Type B pancreatic cell (in vitro differentiated cells): Measurements from ENCODE around the gene KCNG2. TPM values are rescaled to one million over a fixed set of nuclear protein-coding genes. Genes with fewer than 3 reads are reported as not detected.

Experiments used
- DNase-seq: peaks from one replicate; pipeline ENCODE4 v3.0.0; 2021; ENCODE audit warnings: mixed read lengths; ENCODE audit not compliant: unreplicated experiment; ENCODE audit errors: extremely low spot score
- H3K27ac Mint-ChIP-seq: 2 replicates; pipeline ENCODE4 v1.8.0; 2021; ENCODE audit warnings: mild to moderate bottlenecking, mixed read lengths
- H3K27me3 Mint-ChIP-seq: 2 replicates; pipeline ENCODE4 v1.8.0; 2021; ENCODE audit warnings: mixed read lengths
- H3K36me3 Mint-ChIP-seq: 2 replicates; pipeline ENCODE4 v1.8.0; 2021; ENCODE audit warnings: mixed read lengths
- H3K4me1 Mint-ChIP-seq: one replicate; pipeline ENCODE4 v1.8.0; 2021; ENCODE audit warnings: mixed read lengths; ENCODE audit not compliant: unreplicated experiment
- H3K4me3 Mint-ChIP-seq: 2 replicates; pipeline ENCODE4 v1.8.0; 2021; ENCODE audit warnings: mild to moderate bottlenecking, mixed read lengths
- H3K9me3 Mint-ChIP-seq: 2 replicates; pipeline ENCODE4 v1.8.0; 2021; ENCODE audit warnings: mixed read lengths
- CTCF ChIP-seq: fragments of 200-600 bp; sonication (generic); conservative IDR thresholded peaks from 2 replicates; pipeline ENCODE4 v1.5.0; 2021; ENCODE audit warnings: antibody characterized with exemption, mild to moderate bottlenecking
- total RNA-seq: library from RNA; stranded (reverse); gene quantifications from 2 replicates; pipeline ENCODE4 v1.2.1, GENCODE V29; 2021; ENCODE audit warnings: low replicate concordance

The KCNG2 gene
- total RNA-seq, 1 donor from 2014 or later: 0.29 TPM

DNA sequence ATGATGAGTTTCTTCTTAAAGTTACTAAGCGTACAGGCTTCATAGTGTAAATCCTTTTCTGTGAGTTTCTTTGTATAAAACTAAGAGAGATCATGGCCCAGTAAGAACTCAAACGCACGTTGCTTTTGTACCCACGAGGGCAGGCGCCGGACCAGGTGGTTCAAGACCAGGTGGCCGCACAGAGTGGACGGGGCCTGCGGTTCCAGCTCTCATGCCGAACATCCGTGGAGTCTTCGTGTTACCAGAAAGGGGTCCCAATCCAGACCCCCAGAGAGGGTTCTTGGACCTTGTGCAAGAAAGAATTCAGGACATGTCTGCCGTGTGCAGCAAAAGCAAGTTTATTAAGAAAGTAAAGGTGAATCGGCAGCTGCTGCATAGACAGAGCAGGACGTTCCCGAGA is 53.0 kb downstream of the KCNG2 start:
- H3K27me3 Mint-ChIP-seq: peaks cover 3% of the 10 kb centered on the region
- H3K27ac Mint-ChIP-seq: no peak overlapping the region
- H3K4me3 Mint-ChIP-seq: no peak overlapping the region
- peaks cover 3% of the 10 kb centered on the region for H3K4me1 Mint-ChIP-seq
- no peak for TF ChIP-seq CTCF
- DNase-seq: no peak
- no peaks in the 10 kb centered on the region for H3K36me3 Mint-ChIP-seq
- no peaks in the 10 kb centered on the region for H3K9me3 Mint-ChIP-seq

GRCh38 chr18:79851489-79851888 is 53.8 kb downstream of the KCNG2 start:
- TF ChIP-seq CTCF: no peak

DNA sequence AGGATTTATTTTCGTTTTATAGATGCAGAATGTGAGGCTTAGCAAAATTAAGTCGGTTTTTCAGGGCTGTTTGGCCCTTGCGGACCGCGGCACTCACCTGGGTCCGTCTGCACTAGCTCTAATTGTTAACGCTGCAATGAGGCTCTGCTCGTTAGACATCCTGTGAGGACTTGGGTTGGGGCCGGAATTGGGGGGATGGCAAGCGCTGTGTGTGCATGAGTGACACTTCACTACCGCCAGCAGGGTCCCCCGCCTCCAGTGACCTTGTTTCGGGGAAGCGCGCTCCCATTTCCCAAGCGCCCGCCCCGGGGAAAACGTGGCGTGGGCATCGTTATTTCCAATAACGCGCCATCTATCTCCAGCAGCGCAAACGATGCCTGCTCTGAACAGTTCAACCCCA is 54.2 kb downstream of the KCNG2 start:
- no peak overlapping the region for H3K27ac Mint-ChIP-seq
- no peaks in the 10 kb centered on the region for H3K36me3 Mint-ChIP-seq
- no peaks in the 10 kb centered on the region for H3K9me3 Mint-ChIP-seq
- H3K4me3 Mint-ChIP-seq: no peak overlapping the region
- H3K4me1 Mint-ChIP-seq: peaks cover 9% of the 10 kb centered on the region
- H3K27me3 Mint-ChIP-seq: peaks cover 6% of the 10 kb centered on the region
- TF ChIP-seq CTCF: no peak
- DNase-seq: no peak

More at GRCh38 chr18:79851489-79851888, 53.8 kb downstream of the KCNG2 start:
- DNase-seq: no peak
- Mint-ChIP-seq H3K27me3 (peaks cover 6% of the 10 kb centered on the region), H3K4me3 (no peak overlapping the region), H3K36me3 (no peaks in the 10 kb centered on the region), H3K4me1 (peaks cover 9% of the 10 kb centered on the region), H3K27ac (no peak overlapping the region), H3K9me3 (no peaks in the 10 kb centered on the region)

- DNase-seq: no peak
- Mint-ChIP-seq H3K4me1 (peaks cover 16% of the 10 kb centered on the region), H3K9me3 (no peaks in the 10 kb centered on the region), H3K27me3 (peaks cover 6% of the 10 kb centered on the region), H3K27ac (no peak overlapping the region), H3K36me3 (no peaks in the 10 kb centered on the region), H3K4me3 (no peak overlapping the region)
- TF ChIP-seq CTCF: no peak
Observed at GRCh38 chr18:79852561-79853302, 55.0 kb downstream of the KCNG2 start.

GRCh38 chr18:79853303-79853992 is 55.7 kb downstream of the KCNG2 start:
- peak; percentile 66 for DNase-seq
- H3K27ac Mint-ChIP-seq: no peak overlapping the region

More at GRCh38 chr18:79853303-79853992, 55.7 kb downstream of the KCNG2 start:
- Mint-ChIP-seq H3K4me1 (peaks cover 16% of the 10 kb centered on the region), H3K27me3 (peaks cover 6% of the 10 kb centered on the region), H3K36me3 (no peaks in the 10 kb centered on the region), H3K9me3 (no peaks in the 10 kb centered on the region), H3K4me3 (no peak overlapping the region)
- no peak for TF ChIP-seq CTCF
